Measurements from ENCODE around the gene AMDHD2.
"Not testable (repeated sequence)": the region's sequence is repeated elsewhere in the genome, so short reads cannot be mapped to it uniquely, and the experiment has no call there.

AMDHD2 gene

GRCh38 chr16:2520097-2520783 is at the start of gene AMDHD2:
Gene AMDHD2, plus strand, starts transcription at chr16:2520371. Its CDS starts 88 bp downstream, at chr16:2520459.
- peak; percentile 90 to 92 for DNase-seq

GRCh38 chr16:2470603-2471015 is 49.6 kb upstream of the AMDHD2 start:
- DNase-seq: no peak

GRCh38 chr16:2471016-2471652 is 49.0 kb upstream of the AMDHD2 start, which contains the start of gene NTN3:
Gene NTN3, plus strand, starts transcription at chr16:2471297. Its CDS starts 405 bp downstream, at chr16:2471702.
- no peak for DNase-seq

GRCh38 chr16:2471653-2472487 is 48.3 kb upstream of the AMDHD2 start:
- DNase-seq: no peak

- DNase-seq: no peak
Measured at GRCh38 chr16:2472488-2472864, 47.7 kb upstream of the AMDHD2 start.

GRCh38 chr16:2472885-2473445 is 47.2 kb upstream of the AMDHD2 start:
- DNase-seq: no peak

GRCh38 chr16:2473446-2473926 is 46.7 kb upstream of the AMDHD2 start:
- peak in 1 of 2 donors; percentile 38 for DNase-seq

GRCh38 chr16:2473999-2474876 is 45.9 kb upstream of the AMDHD2 start:
- DNase-seq: peak; percentile 65 to 69

- peak; percentile 87 to 89 for DNase-seq
Measured at GRCh38 chr16:2474877-2475412, 45.2 kb upstream of the AMDHD2 start, which contains the start of gene TBC1D24. Gene TBC1D24, plus strand, starts transcription at chr16:2475127. Its CDS starts 21,022 bp downstream, at chr16:2496149.

- peak; percentile 19 to 36 for DNase-seq
Measured at GRCh38 chr16:2475413-2476344, 44.5 kb upstream of the AMDHD2 start.

GRCh38 chr16:2476345-2476720 is 43.8 kb upstream of the AMDHD2 start:
- no peak for DNase-seq

GRCh38 chr16:2476741-2477140 is 43.4 kb upstream of the AMDHD2 start:
- DNase-seq: no peak

GRCh38 chr16:2477327-2477726 is 42.8 kb upstream of the AMDHD2 start:
- no peak for DNase-seq

GRCh38 chr16:2478279-2478678 is 41.9 kb upstream of the AMDHD2 start:
- no peak for DNase-seq

- not testable (repeated sequence) for DNase-seq
Measured at GRCh38 chr16:2479996-2480395, 40.2 kb upstream of the AMDHD2 start.

- DNase-seq: no peak
Measured at GRCh38 chr16:2480948-2481347, 39.2 kb upstream of the AMDHD2 start.

- no peak for DNase-seq
Measured at GRCh38 chr16:2481676-2482075, 38.5 kb upstream of the AMDHD2 start.

- no peak for DNase-seq
Measured at GRCh38 chr16:2482249-2482648, 37.9 kb upstream of the AMDHD2 start.

- DNase-seq: no peak
Measured at GRCh38 chr16:2482708-2483534, 37.2 kb upstream of the AMDHD2 start.
